ENCODE results near the gene ZNG1F. TPM values are rescaled to one million over a fixed set of nuclear protein-coding genes. Genes with fewer than 3 reads are reported as not detected.
"Not testable (repeated sequence)": the region's sequence is repeated elsewhere in the genome, so short reads cannot be mapped to it uniquely, and the experiment has no call there.

Gene ZNG1F
- polyA plus RNA-seq, 1 donor from 2014 or later, result 30.9 TPM

- H3K9me3 ChIP-seq (ENCODE audit: low read length); H3K9ac ChIP-seq (ENCODE audit: low read length); H4K20me1 ChIP-seq (ENCODE audit: insufficient read depth); H3K79me2 ChIP-seq (replicated peaks; ENCODE audit: insufficient read depth, low read length); H3K27ac ChIP-seq (ENCODE audit: low read length); H3K36me3 ChIP-seq (ENCODE audit: insufficient read depth, low read length); H2AFZ ChIP-seq (ENCODE audit: low read depth, low read length); H3K4me3 ChIP-seq (ENCODE audit: low read length); H3K4me2 ChIP-seq (ENCODE audit: low read length); H3K9me2 ChIP-seq (ENCODE audit: insufficient read depth, low read length); H3F3A ChIP-seq (ENCODE audit: insufficient read depth, low read length, poor library complexity, severe bottlenecking); H3K27me3 ChIP-seq (ENCODE audit: insufficient read depth, low read depth, low read length): not testable (repeated sequence)
- TF ChIP-seq CTCF (IDR thresholded peaks at IDR 0.05; ENCODE audit: poor library complexity, severe bottlenecking), result peak; percentile 53
Measured at GRCh38 chr9:41088450-41089059, 100.6 kb downstream of the ZNG1F start.

DNA sequence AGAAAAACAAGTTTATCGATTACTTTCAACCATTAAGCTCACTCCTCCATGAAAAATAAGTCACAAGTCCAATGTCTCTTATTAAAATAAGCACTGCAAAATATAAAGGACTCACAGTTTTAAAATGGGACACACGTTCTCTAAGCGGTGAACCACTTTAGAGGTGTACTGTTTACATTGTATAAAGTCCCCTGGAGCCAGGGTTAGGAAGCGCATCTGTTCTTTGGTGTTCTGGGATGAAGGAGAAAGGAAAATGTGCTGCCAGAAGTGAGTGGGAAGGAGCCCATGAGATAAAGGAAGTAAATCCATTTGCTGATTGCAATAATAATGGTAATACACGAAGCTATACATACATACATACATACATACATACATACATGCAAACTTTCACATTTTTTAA is 101.2 kb downstream of the ZNG1F start:
- H3K9me2 ChIP-seq (ENCODE audit: insufficient read depth, low read length); H4K20me1 ChIP-seq (ENCODE audit: insufficient read depth); H3K27ac ChIP-seq (ENCODE audit: low read length); H3K4me2 ChIP-seq (ENCODE audit: low read length); H3K9ac ChIP-seq (ENCODE audit: low read length); H2AFZ ChIP-seq (ENCODE audit: low read depth, low read length); H3K9me3 ChIP-seq (ENCODE audit: low read length); H3K27me3 ChIP-seq (ENCODE audit: insufficient read depth, low read depth, low read length); H3K36me3 ChIP-seq (ENCODE audit: insufficient read depth, low read length); H3K4me3 ChIP-seq (ENCODE audit: low read length); H3F3A ChIP-seq (ENCODE audit: insufficient read depth, low read length, poor library complexity, severe bottlenecking); H3K79me2 ChIP-seq (replicated peaks; ENCODE audit: insufficient read depth, low read length): not testable (repeated sequence)

- not testable (repeated sequence) for H2AFZ ChIP-seq (ENCODE audit: low read depth, low read length); H4K20me1 ChIP-seq (ENCODE audit: insufficient read depth); H3K27ac ChIP-seq (ENCODE audit: low read length); H3K9me2 ChIP-seq (ENCODE audit: insufficient read depth, low read length); H3K4me2 ChIP-seq (ENCODE audit: low read length); H3K4me3 ChIP-seq (ENCODE audit: low read length); H3K27me3 ChIP-seq (ENCODE audit: insufficient read depth, low read depth, low read length); H3K9ac ChIP-seq (ENCODE audit: low read length); H3K36me3 ChIP-seq (ENCODE audit: insufficient read depth, low read length); H3K9me3 ChIP-seq (ENCODE audit: low read length); H3F3A ChIP-seq (ENCODE audit: insufficient read depth, low read length, poor library complexity, severe bottlenecking); H3K79me2 ChIP-seq (replicated peaks; ENCODE audit: insufficient read depth, low read length)
Measured at GRCh38 chr9:41087157-41087780, 101.8 kb downstream of the ZNG1F start.

DNA sequence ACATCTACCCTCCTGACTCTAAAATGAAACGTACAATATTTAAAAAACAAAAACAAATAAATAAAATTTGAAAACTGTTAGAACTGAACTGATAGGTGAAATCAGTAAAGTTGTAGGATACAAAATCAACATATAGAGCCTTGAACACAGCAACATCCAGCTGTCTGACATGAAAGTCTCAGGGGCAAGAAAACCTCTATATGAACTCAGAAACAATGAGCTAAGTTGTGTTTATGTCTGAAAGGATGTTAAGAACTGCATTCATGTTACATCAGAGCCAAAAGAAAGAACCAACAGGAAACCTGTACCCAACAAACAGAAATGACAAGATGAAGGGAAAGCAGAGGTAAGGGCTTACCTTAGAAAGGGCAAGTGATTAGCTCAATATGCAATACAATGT is 102.4 kb downstream of the ZNG1F start:
- H3K9me2 ChIP-seq (ENCODE audit: insufficient read depth, low read length); H3K79me2 ChIP-seq (replicated peaks; ENCODE audit: insufficient read depth, low read length); H4K20me1 ChIP-seq (ENCODE audit: insufficient read depth); H3K36me3 ChIP-seq (ENCODE audit: insufficient read depth, low read length); H3K27me3 ChIP-seq (ENCODE audit: insufficient read depth, low read depth, low read length); H3K9ac ChIP-seq (ENCODE audit: low read length); H3K4me2 ChIP-seq (ENCODE audit: low read length); H2AFZ ChIP-seq (ENCODE audit: low read depth, low read length); H3F3A ChIP-seq (ENCODE audit: insufficient read depth, low read length, poor library complexity, severe bottlenecking); H3K27ac ChIP-seq (ENCODE audit: low read length); H3K4me3 ChIP-seq (ENCODE audit: low read length); H3K9me3 ChIP-seq (ENCODE audit: low read length): not testable (repeated sequence)

GRCh38 chr9:41086215-41086614 is 102.9 kb downstream of the ZNG1F start:
- H3K9ac ChIP-seq (ENCODE audit: low read length); H3K9me3 ChIP-seq (ENCODE audit: low read length); H2AFZ ChIP-seq (ENCODE audit: low read depth, low read length); H3K9me2 ChIP-seq (ENCODE audit: insufficient read depth, low read length); H4K20me1 ChIP-seq (ENCODE audit: insufficient read depth); H3K36me3 ChIP-seq (ENCODE audit: insufficient read depth, low read length); H3K79me2 ChIP-seq (replicated peaks; ENCODE audit: insufficient read depth, low read length); H3K27ac ChIP-seq (ENCODE audit: low read length); H3K27me3 ChIP-seq (ENCODE audit: insufficient read depth, low read depth, low read length); H3F3A ChIP-seq (ENCODE audit: insufficient read depth, low read length, poor library complexity, severe bottlenecking); H3K4me2 ChIP-seq (ENCODE audit: low read length); H3K4me3 ChIP-seq (ENCODE audit: low read length): not testable (repeated sequence)

DNA sequence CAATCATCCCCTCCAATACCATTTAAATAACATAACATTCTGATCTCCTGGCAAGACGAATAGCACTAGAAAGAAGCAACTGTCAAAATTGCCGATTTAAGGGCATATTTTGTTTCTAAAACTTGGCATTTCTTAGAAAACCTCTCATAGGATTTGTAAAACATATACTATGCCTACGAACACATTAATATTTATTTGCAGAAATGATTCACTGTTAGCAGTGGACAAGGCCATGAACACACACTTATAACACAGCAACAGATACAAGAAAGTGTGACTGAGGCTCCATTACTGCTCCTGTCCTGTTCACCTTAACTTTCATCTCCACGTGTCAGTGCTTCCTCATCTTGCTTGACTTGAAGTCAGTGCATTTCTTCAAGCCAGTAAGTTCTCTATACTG is 106.8 kb downstream of the ZNG1F start:
- H3K9me2 ChIP-seq (ENCODE audit: insufficient read depth, low read length); H4K20me1 ChIP-seq (ENCODE audit: insufficient read depth); H2AFZ ChIP-seq (ENCODE audit: low read depth, low read length); H3K9ac ChIP-seq (ENCODE audit: low read length); H3K27me3 ChIP-seq (ENCODE audit: insufficient read depth, low read depth, low read length); H3K79me2 ChIP-seq (replicated peaks; ENCODE audit: insufficient read depth, low read length); H3K27ac ChIP-seq (ENCODE audit: low read length); H3K4me2 ChIP-seq (ENCODE audit: low read length); H3K36me3 ChIP-seq (ENCODE audit: insufficient read depth, low read length); H3K4me3 ChIP-seq (ENCODE audit: low read length); H3F3A ChIP-seq (ENCODE audit: insufficient read depth, low read length, poor library complexity, severe bottlenecking); H3K9me3 ChIP-seq (ENCODE audit: low read length): not testable (repeated sequence)

Measured in neural cell (in vitro differentiated cells).